SIG-M5 treated with dmso at 0.1 percent for 504 hours (cell line): ENCODE data around the gene MAGI1.
"Not testable (repeated sequence)": the region's sequence is repeated elsewhere in the genome, so short reads cannot be mapped to it uniquely, and the experiment has no call there.

Experiments used
- DNase-seq: peaks from one replicate; lab custom pipeline; 2025; ENCODE audit not compliant: unreplicated experiment; lab: John Stamatoyannopoulos, UW

Gene MAGI1

GRCh38 chr3:65723985-65724384 lies 314.7 kb downstream of the MAGI1 start:
- no peak for DNase-seq

- no peak for DNase-seq
Observed at GRCh38 chr3:65723011-65723410, 315.7 kb downstream of the MAGI1 start.

- no peak for DNase-seq
Observed at GRCh38 chr3:65720989-65721737, 317.6 kb downstream of the MAGI1 start.

- not testable (repeated sequence) for DNase-seq
Observed at GRCh38 chr3:65719639-65720038, 319.1 kb downstream of the MAGI1 start.

GRCh38 chr3:65717676-65718346 lies 320.9 kb downstream of the MAGI1 start:
- no peak for DNase-seq

- DNase-seq = no peak
Observed at GRCh38 chr3:65716071-65716751, 322.5 kb downstream of the MAGI1 start.

- DNase-seq = no peak
Observed at GRCh38 chr3:65714134-65714533, 324.6 kb downstream of the MAGI1 start.

- no peak for DNase-seq
Observed at GRCh38 chr3:65713016-65713415, 325.7 kb downstream of the MAGI1 start.

GRCh38 chr3:65712140-65712539 lies 326.6 kb downstream of the MAGI1 start:
- no peak for DNase-seq

GRCh38 chr3:65706776-65707568 lies 331.7 kb downstream of the MAGI1 start:
- DNase-seq = no peak

GRCh38 chr3:65706301-65706700 lies 332.4 kb downstream of the MAGI1 start:
- no peak for DNase-seq

GRCh38 chr3:65703820-65704219 lies 334.9 kb downstream of the MAGI1 start:
- no peak for DNase-seq

GRCh38 chr3:65703026-65703425 lies 335.7 kb downstream of the MAGI1 start:
- DNase-seq = no peak

GRCh38 chr3:65702202-65702601 lies 336.5 kb downstream of the MAGI1 start:
- no peak for DNase-seq

GRCh38 chr3:65701516-65701915 lies 337.2 kb downstream of the MAGI1 start:
- DNase-seq = no peak

GRCh38 chr3:65689436-65689835 lies 349.3 kb downstream of the MAGI1 start:
- no peak for DNase-seq

GRCh38 chr3:65687741-65688140 lies 351.0 kb downstream of the MAGI1 start:
- no peak for DNase-seq

GRCh38 chr3:65685621-65686235 lies 353.0 kb downstream of the MAGI1 start:
- no peak for DNase-seq

GRCh38 chr3:65678516-65678915 lies 360.2 kb downstream of the MAGI1 start:
- no peak for DNase-seq

GRCh38 chr3:65677486-65678010 lies 361.2 kb downstream of the MAGI1 start:
- no peak for DNase-seq

- no peak for DNase-seq
Observed at GRCh38 chr3:65676580-65676979, 362.1 kb downstream of the MAGI1 start.
